CD4-positive, alpha-beta T cell (primary cell): Measurements from ENCODE around the gene PRR27. TPM values are rescaled to one million over a fixed set of nuclear protein-coding genes. Genes with fewer than 3 reads are reported as not detected.

Experiments
- ATAC-seq: fragments of 200-7000 bp; cut with Tn5 transposase; one replicate; pipeline ENCODE4 v1.10.0; 2022; ENCODE audit warnings: mild to moderate bottlenecking; ENCODE audit not compliant: poor library complexity
- CTCF ChIA-PET: fragments of 350-600 bp; sonication (Branson Sonifier 250); formaldehyde crosslinking; loops from one replicate; lab custom pipeline; 2021; ENCODE audit warnings: antibody characterized with exemption, inconsistent platforms; lab: Charles Lee
- POLR2A ChIA-PET: fragments of 350-600 bp; sonication (Branson Sonifier 250); formaldehyde crosslinking; loops from one replicate; lab custom pipeline; 2021; ENCODE audit warnings: antibody characterized with exemption, inconsistent platforms; lab: Charles Lee
- DNase-seq, 14 experiments: peaks; one replicate each; pipeline ENCODE4 v3.0.0-alpha.2; 2013 to 2020; ENCODE audit warnings: mixed read lengths in 2 of 14
- H3K27ac ChIP-seq, 2 donors: one replicate each; pipeline versions ENCODE4 v1.5.1 to v1.7.0; 2013; ENCODE audit warnings: low read length in 2 of 2, low read depth in 1 of 2, mild to moderate bottlenecking in 1 of 2
- H3K27me3 ChIP-seq, 2 experiments: 1 replicate in 1 of 2; 2 replicates in 1 of 2; pipeline versions ENCODE4 v1.6.1 to v1.7.0; 2013; ENCODE audit warnings: low read length in 2 of 2, control low read depth in 1 of 2, mild to moderate bottlenecking in 1 of 2, moderate library complexity in 1 of 2; ENCODE audit not compliant: insufficient read depth in 2 of 2, control insufficient read depth in 1 of 2
- H3K36me3 ChIP-seq: one replicate; pipeline ENCODE4 v1.6.1; 2013; ENCODE audit warnings: low read length, control low read depth; ENCODE audit not compliant: insufficient read depth
- H3K4me1 ChIP-seq: one replicate; pipeline ENCODE4 v1.6.1; 2013; ENCODE audit warnings: low read length, control low read depth; ENCODE audit not compliant: insufficient read depth
- H3K4me3 ChIP-seq: one replicate; pipeline ENCODE4 v1.5.1; 2013; ENCODE audit warnings: mild to moderate bottlenecking, low read length, moderate library complexity
- H3K9me3 ChIP-seq, 2 experiments: 1 replicate in 1 of 2; 2 replicates in 1 of 2; pipeline versions ENCODE4 v1.6.1 to v1.7.0; 2013; ENCODE audit warnings: low read length in 2 of 2, mild to moderate bottlenecking in 2 of 2, control low read depth in 1 of 2, moderate library complexity in 1 of 2; ENCODE audit not compliant: control insufficient read depth in 1 of 2, insufficient read depth in 1 of 2
- H3K27ac Mint-ChIP-seq: one replicate; pipeline ENCODE4 v1.8.0; 2020; ENCODE audit warnings: mixed read lengths
- H3K27me3 Mint-ChIP-seq: one replicate; pipeline ENCODE4 v1.8.0; 2021; ENCODE audit warnings: mixed read lengths
- H3K36me3 Mint-ChIP-seq: one replicate; pipeline ENCODE4 v1.8.0; 2021; ENCODE audit warnings: low read depth, mixed read lengths
- H3K4me1 Mint-ChIP-seq: one replicate; pipeline ENCODE4 v1.8.0; 2021; ENCODE audit warnings: low read depth, mixed read lengths
- H3K4me3 Mint-ChIP-seq: one replicate; pipeline ENCODE4 v1.8.0; 2020; ENCODE audit warnings: mild to moderate bottlenecking, mixed read lengths
- H3K9me3 Mint-ChIP-seq: one replicate; pipeline ENCODE4 v1.8.0; 2020; ENCODE audit warnings: mixed read lengths
- intact Hi-C, 2 experiments: fragments of 100-400 bp; cut with DNase I in 1 of 2; cut with micrococcal nuclease in 1 of 2; formaldehyde crosslinking; loops; one replicate each; pipeline versions ENCODE4 v1.15.1 to v1.9.0; 2023 to 2025; cut with DNase I, micrococcal nuclease
- total RNA-seq, 174 experiments: library from RNA in 2 of 174; stranded (reverse) in 2 of 174; gene quantifications; one replicate each; pipeline ENCODE4 v1.2.3 and lab custom pipeline; 2021 to 2026
- TF ChIP-seq, protein P1 (sequence below): fragments of 200-600 bp; IDR thresholded peaks from one replicate; pipeline ENCODE4 v1.8.0; 2022; ENCODE audit warnings: antibody characterized with exemption, mild to moderate bottlenecking

The PRR27 gene
- total RNA-seq, 2 experiments from 2014 or later: not detected

GRCh38 chr4:70183168-70183939 is 29.3 kb downstream of the PRR27 start:
- Mint-ChIP-seq H3K4me1 (no peaks in the 10 kb centered on the region), H3K9me3 (no peaks in the 10 kb centered on the region), H3K4me3 (no peak overlapping the region), H3K27me3 (no peaks in the 10 kb centered on the region), H3K27ac (no peak overlapping the region), H3K36me3 (no peaks in the 10 kb centered on the region)
- Histone ChIP-seq H3K36me3 (no peaks in the 10 kb centered on the region), H3K27me3 (no peaks in the 10 kb centered on the region), H3K27ac (no peak overlapping the region), H3K4me1 (no peaks in the 10 kb centered on the region), H3K4me3 (no peak overlapping the region), H3K9me3 (no peaks in the 10 kb centered on the region)
- ChIA-PET CTCF (no interaction called here), POLR2A (no interaction called here)
- TF ChIP-seq, protein P1, sequence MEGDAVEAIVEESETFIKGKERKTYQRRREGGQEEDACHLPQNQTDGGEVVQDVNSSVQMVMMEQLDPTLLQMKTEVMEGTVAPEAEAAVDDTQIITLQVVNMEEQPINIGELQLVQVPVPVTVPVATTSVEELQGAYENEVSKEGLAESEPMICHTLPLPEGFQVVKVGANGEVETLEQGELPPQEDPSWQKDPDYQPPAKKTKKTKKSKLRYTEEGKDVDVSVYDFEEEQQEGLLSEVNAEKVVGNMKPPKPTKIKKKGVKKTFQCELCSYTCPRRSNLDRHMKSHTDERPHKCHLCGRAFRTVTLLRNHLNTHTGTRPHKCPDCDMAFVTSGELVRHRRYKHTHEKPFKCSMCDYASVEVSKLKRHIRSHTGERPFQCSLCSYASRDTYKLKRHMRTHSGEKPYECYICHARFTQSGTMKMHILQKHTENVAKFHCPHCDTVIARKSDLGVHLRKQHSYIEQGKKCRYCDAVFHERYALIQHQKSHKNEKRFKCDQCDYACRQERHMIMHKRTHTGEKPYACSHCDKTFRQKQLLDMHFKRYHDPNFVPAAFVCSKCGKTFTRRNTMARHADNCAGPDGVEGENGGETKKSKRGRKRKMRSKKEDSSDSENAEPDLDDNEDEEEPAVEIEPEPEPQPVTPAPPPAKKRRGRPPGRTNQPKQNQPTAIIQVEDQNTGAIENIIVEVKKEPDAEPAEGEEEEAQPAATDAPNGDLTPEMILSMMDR: no peak
- ATAC-seq (no peak), DNase-seq (peak in 4 of 14 experiments; percentile 2 to 30 (median 18))
- intact Hi-C loops: loop anchor here in 1 of 2 experiments (5.0 kb wide), 1 partner anchor 496 kb away; no protein-coding TSS in a partner anchor

- Mint-ChIP-seq H3K36me3 (no peaks in the 10 kb centered on the region), H3K27ac (no peak overlapping the region), H3K4me1 (no peaks in the 10 kb centered on the region), H3K9me3 (no peaks in the 10 kb centered on the region), H3K27me3 (no peaks in the 10 kb centered on the region), H3K4me3 (no peak overlapping the region)
- Histone ChIP-seq H3K36me3 (no peaks in the 10 kb centered on the region), H3K27me3 (no peaks in the 10 kb centered on the region), H3K27ac (no peak overlapping the region), H3K4me3 (no peak overlapping the region), H3K9me3 (no peaks in the 10 kb centered on the region), H3K4me1 (no peaks in the 10 kb centered on the region)
- TF ChIP-seq, protein P1: no peak
- DNase-seq: no peak
- no peak for ATAC-seq
- intact Hi-C loops: loop anchor here in 1 of 2 experiments (5.0 kb wide), 1 partner anchor 497 kb away; no protein-coding TSS in a partner anchor
- POLR2A ChIA-PET: no interaction called here
- CTCF ChIA-PET: no interaction called here
Observed at GRCh38 chr4:70183940-70184246, 29.9 kb downstream of the PRR27 start.

DNA sequence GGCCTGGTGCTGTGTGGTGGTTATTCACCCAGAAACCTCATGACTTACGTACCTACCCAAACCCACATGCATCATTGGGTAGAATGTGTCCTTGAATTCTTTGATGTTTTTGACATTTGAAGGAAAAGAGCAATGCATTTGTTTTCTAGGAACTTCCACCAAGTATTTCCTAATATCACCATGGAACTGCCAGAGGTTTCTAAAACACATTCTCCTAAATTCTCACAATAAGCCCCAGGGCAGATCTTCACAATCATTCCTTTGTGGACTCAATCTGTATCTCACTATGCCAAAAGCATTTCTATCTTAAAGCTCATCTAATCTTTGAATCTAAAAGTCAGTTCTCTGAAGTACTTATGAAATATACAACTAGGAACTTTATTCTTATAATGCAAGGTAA is 33.2 kb downstream of the PRR27 start:
- no peak overlapping the region for H3K4me3 Mint-ChIP-seq
- ATAC-seq: no peak
- H3K36me3 Mint-ChIP-seq: no peaks in the 10 kb centered on the region
- TF ChIP-seq, protein P1: no peak
- Histone ChIP-seq H3K27ac (no peak overlapping the region), H3K4me3 (no peak overlapping the region), H3K9me3 (no peaks in the 10 kb centered on the region), H3K27me3 (no peaks in the 10 kb centered on the region), H3K36me3 (no peaks in the 10 kb centered on the region), H3K4me1 (no peaks in the 10 kb centered on the region)
- no peaks in the 10 kb centered on the region for H3K27me3 Mint-ChIP-seq
- intact Hi-C loops: no loop called here
- ChIA-PET CTCF (no interaction called here), POLR2A (no interaction called here)
- H3K27ac Mint-ChIP-seq: no peak overlapping the region
- no peak for DNase-seq
- no peaks in the 10 kb centered on the region for H3K4me1 Mint-ChIP-seq
- no peaks in the 10 kb centered on the region for H3K9me3 Mint-ChIP-seq
